Activated naive CD4-positive, alpha-beta T cell (primary cell): ENCODE measurements around the gene VCPKMT.
A peak's percentile ranks its signal among the peaks of the same experiment; 100 is the strongest.
"Not testable (repeated sequence)": the region's sequence is repeated elsewhere in the genome, so short reads cannot be mapped to it uniquely, and the experiment has no call there.

ENCODE experiments used
- DNase-seq, 4 experiments: peaks; one replicate each; lab custom pipeline; 2025; lab: John Stamatoyannopoulos, UW

Gene VCPKMT

DNA sequence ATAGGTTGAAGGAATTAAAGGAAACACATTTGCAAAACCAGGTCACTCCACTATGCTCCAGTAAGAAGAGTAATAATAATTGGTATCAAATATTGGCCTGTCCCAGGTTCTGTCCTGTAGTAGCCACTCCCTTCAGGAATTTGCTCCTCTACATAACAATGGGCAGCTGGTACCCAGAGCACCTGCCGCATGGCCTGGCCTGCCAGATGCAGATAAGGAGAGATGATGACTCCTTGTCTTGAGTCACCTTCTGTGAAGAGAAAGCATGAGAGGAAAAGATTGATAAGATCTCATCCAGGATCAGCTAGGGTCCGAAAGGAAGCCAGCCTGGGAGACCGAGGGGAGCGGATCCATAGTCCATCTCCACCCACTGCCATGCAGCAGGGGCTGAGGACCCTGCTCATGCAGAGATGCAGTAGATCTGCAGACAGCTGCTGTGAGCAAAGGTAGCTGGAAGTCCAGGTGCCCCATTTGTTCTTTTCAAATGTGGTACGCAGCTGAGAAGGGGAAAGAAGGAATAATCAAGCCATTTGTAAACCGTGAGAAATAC lies 24.3 kb downstream of the VCPKMT start:
- no peak for DNase-seq

DNA sequence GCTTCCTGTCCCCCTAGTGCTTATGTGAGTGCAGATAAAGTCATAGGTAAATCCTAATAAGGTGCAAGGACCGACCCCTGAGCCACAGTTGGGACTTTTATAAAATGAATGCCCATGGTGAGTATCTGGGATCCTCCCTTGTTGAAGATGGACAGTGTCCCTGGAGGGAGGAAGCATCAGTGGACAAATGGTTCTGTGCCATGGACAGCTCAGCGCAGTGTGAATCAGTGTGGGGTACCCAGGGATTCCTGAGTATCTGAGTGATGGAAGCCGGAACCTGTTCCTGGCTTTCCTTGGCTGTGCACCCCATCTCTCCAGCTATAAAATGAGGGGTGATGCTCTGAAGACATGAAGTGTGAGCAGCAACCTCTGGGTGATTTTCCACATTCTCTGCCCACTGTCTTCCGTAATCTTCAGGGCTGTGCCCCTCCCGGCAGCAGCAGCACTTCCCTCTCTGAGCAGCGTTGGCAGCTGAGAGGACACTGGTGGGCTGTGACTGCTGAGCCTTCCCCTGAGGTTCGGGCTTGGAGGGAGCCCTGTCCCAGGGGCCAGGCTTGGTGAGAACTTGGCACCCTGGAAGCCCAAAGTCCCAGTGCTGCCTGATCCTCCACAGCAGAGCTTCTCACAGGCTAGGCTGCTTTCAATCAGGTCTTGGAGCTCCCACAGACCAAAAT lies 25.0 kb downstream of the VCPKMT start:
- no peak for DNase-seq

DNA sequence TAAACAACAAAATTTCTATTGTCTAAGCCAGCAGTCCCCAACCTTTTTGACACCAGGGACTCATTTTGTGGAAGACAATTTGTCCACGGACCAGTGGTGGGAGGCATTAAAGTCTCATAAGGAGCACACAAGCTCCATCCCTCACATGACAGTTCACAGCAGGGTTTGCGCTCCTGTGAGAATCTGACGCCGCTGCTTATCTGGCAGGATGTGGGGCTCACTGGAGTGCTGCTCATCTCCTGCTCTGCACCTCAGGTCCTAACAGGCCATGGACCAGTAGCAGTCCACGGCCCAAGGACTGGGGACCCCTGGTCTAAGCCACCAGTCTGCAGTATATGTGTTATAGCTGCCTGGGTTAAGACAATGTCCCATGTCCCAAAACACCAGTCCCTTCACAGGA lies 27.2 kb downstream of the VCPKMT start:
- peak in 1 of 4 experiments; percentile 12 for DNase-seq

DNA sequence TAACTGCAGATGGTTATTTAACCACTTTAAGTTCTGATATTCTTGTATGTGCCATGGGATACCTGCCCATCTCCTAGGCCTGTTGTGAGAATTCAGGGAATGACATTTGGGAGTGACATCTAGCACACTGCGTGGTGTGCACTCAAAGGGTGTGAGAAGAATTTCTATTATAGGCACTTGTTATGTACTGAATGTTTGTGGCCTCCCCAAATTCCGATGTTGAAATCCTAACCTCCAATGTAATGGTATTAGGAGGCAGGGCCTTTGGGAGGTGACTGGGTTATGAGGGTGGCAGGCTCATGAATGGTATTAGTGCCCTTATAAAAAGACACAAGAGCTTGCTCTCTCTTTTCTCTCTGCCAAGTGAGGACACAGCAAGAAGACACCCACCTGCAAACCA lies 27.6 kb downstream of the VCPKMT start:
- DNase-seq: no peak

DNA sequence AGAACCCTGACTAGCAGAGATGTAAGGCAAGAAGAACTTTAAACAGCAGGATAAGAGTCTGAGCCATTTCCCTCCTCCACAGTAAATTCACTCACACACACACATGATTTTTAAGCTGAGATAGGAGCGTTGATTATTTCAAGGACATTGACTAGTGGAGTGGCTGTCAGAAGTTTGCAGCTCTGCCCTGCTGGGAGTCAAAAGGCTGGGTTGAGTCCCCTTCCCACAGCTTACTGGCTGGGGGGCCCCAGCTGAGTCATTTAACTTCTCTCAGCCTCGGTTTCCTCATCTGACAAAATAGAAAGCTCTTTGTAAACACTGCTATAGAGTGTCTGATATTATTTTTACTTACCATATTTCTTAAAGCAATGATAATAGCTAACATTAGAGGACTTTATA lies 28.3 kb downstream of the VCPKMT start:
- DNase-seq: no peak

DNA sequence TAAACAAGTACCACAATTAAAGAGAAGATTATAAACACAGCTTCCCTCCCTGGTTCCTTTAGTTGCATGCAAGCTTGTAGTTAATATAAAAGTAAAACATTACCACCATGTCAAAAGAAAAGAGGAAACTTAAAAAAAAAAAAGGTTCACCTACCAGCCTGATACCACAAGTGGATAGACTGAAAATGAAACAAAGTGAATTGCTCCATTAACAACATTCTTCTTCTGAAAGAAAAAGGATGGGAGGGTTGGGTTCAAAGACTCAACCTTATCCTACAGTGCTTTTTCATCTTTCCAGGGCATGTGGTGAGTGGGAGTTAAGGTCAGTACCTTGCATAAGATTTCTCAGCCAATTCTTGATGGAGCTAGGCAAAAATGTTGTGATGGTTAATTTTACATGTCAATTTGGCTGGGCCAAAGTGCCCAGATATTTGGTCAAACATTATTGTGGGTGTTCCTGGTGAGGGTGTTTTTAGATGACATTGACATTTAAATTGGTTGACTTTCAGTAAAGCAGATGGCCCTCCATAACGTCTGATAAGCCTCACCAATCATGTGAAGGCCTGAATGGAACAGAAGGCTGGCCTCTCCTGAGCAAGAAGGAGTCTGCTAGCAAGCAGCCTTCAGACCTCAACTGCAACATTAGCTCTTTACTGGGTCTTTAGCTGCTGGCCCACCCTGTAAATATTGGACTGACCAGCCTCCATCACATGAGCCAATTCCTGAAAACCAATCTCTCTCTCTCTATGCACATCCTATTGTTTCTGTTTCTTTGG lies 28.8 kb downstream of the VCPKMT start:
- DNase-seq: no peak

DNA sequence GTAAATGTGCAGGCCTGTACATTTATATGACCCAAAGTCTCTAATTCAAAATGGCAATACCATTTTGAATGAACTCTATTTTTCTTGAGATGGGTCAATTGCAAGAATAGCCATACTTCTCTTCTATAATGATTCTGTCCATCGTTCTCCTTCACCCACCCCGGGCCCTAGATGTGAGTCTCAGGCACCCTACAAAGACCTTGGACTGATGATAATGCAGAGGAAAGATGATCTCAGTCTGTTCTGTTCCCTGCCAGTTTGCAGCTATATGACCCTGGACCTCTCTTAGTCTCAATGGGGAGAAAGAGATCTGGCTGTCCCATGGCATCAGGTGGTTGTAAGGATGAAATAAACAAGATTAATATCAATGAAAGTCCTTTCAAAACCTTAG lies 30.1 kb downstream of the VCPKMT start:
- no peak for DNase-seq

DNA sequence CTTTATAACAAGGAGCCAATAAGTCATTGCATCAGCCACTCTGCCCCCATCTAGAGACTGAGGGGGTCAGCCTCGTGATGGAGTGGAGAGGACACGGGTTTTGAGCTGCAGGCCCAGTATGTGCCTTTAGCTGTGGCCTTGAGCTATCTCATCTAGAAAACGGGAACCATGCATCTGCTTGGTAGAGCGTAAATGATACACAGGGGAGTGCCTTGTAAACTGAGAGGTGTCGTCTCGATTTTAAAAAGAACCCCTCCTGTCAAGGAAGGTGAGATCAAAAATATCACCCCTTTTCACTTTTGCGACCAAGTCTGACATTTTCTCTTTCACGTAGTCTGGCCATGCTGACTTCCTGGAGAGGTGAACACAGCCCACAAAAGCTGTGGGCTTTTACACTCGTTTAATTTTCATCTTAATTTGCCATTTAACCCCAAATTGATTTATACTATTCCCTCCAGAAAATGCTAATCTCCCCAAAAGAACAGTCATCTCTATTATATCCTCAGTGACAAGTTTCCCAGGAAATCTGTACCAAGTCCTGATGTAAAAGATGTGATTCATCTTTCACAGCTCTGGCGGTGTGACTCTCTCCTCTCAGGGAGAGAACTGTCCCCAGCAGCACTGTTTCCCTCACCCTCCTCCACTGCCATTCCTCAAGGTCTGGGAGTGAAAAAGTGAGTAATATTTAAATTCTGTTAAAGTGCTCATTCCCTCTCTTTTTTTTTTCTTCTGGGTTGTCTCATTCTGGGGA lies 30.6 kb downstream of the VCPKMT start:
- no peak for DNase-seq

DNA sequence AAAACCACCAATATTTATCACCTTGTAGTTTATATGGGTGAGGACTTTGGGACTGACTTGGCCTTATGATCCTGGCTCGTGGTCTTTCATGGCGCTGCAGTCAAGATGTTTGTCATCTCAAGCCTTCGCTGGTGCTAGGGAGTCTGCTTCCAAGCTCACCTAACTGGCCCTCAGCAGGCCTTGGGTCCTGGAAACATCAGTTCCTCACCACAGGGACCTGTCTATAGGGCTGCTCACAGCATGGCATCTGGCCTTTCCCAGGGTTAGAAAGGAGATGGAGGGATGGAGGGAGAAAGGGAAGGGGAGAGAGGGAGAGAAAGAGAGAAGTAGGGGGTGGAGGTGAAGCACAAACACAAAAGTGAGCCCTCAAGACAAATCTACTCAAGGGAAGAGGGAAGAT lies 31.7 kb downstream of the VCPKMT start:
- DNase-seq: no peak

DNA sequence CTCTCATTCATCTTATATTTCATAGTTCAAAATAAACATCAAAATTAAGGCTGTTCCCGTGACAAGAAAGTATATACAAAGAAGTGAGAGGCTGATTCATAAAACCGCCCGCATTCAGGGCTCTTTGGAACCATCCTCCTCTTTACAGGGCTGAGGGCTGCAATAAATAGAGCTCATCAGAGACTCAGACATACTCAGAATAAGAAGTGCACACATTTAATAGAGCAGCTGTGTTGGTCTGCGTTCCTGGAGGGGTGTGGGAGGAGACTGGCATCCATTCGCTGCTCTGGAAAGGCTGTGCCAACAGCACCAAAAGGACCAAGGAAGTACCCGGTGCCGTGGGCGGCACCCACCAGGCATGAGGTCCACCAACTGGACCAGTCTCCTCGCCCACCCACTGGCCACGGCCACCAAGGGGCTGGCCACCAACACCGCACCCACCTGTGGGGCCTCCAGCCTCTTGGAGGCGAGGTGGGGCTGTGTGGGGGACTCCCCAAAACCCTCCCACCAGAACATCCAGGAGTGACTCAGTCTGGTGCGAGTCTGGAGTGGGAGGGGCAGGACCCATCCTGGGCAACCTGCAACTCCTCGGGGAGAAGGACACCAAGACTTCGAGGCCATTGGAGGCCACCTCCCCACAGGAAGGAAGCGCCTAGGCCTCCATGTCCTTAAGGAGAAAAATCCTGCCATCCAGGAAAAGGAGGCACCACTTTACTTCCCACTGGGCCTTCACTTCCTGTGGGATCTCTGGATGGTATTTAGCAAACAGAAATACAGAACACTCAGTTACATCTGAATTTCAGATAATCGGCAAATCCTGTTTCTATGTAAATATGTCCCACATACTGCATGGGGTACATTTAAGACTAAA lies 32.7 kb downstream of the VCPKMT start:
- peak in 1 of 4 experiments; percentile 25 for DNase-seq

DNA sequence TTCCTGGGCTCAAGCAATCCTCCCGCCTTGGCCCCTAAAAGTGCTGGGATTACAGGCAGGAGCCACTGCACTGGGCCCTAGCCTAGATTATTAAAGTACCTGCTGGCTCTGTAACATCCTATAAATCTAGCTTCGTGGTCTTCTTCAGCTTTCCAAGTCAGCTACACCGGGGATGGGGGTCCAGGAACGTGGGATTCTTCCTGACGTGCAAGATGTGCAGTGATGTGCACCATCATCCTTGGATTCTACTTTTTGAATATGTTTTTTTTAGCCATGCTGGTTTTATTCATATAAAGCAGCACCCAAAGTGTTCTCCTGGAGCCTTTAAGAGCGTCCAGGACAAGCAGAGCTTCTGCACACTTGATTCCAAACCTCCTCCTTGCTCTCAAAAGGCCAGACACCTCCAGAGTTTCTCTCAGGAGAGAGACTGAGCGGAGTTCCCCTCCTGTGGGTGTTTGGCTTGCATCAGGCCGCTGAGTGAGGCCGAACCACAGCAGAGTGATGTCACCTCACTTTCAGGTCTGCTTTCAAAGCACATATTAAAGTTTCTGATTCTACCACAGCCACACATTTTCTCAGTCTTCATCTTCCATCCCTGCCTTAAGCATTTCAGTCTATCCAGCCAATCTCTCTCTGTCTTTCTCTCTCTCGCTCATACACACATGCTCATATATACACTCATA lies 33.4 kb downstream of the VCPKMT start:
- peak; percentile 29 to 67 (median 52) for DNase-seq

DNA sequence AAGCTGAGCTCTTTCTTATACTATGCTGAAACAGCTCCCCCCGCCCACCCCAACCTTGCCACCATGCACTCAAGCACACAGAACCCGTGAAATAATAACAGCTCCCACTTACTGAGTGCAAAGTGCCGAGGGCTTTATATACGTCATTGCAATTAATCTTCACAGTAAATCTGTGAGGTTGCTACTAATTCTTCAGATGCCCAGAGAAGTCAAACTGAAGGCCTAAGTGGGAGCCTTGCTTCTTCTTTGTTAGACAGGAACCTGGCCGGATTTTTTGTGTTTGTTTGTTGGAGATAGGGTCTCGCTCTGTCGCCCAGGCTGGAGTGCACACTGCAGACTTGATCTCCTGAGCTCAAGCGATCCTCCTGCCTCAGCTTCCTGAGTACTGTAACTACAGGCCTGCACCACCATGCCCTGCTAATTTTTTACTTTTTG lies 34.0 kb downstream of the VCPKMT start:
- DNase-seq: peak in 1 of 4 experiments; percentile 36

DNA sequence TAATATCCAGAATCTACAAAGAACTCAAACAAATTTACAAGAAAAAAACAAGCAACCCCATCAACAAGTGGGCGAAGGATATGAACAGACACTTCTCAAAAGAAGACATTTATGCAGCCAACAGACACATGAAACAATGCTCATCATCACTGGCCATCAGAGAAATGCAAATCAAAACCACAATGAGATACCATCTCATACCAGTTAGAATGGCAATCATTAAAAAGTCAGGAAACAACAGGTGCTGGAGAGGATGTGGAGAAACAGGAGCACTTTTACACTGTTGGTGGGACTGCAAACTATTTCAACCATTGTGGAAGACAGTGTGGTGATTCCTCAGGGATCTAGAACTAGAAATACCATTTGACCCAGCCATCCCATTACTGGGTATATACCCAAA lies 37.3 kb downstream of the VCPKMT start:
- not testable (repeated sequence) for DNase-seq

DNA sequence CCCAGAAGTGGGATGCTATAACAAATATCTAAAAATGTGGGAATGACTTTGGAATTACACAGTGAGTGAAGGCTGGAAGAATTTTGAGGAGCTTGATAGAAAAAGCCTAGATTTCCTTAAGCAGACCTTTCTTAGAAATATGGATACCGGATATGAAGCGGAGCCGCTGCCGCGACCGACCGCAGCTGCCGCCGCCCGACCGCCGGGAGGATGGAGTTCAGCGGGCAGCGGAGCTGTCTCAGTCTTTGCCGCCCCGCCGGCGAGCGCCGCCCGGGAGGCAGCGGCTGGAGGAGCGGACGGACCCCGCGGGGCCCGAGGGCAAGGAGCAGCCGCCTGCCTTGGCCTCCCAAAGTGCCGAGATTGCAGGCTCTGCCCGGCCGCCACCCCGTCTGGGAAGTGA lies 42.7 kb downstream of the VCPKMT start:
- not testable (repeated sequence) for DNase-seq

DNA sequence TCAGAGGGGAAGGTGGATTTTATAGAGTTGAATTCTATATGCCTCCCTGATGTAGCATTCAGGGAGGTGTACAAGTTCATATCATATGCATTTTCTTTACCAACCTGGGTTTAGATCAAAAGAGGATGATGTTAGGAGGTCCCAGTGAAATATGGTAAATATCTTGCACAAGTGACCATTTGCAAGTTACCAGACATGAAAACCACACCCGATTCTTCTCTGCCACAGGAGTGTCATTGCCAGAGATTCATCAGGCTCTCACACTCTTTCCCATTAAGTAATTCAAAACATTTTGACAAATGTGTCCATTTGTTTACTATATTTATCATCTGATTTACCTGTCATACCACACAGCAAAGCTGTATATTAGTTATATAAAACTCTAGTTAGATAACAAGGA lies 44.0 kb downstream of the VCPKMT start:
- no peak for DNase-seq

DNA sequence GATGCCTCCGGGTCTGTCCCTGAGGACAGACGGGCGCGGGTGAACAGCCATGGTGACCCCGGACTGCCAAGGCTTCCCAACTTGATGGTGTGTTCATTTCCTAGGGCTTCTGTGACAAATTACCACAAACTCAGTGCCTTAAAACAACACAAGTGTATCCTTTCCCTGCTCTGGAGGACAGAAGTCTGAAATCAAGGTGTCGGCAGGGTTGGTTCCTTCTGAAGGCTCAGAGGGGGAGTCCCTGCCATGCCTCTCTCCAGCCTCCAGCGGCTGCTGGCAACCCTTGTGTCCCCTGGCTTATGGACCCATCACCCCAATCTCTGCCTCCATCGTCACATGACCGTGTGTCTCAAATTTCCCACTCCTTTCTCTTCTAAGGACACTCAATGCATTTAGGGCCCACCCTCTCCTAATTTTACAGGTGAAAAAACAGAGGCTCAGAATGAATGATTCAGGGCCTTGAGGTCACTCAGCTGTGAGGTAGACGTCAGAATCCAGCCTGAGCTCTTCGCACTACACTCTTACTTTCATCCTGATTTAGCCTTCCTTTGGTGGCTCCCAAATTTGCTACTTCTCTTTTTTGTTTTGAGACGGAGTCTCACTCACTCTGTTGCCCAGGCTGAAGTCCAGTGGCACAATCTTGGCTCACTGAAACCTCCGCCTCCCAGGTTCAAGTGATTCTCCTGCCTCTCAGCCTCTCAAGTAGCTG lies 45.4 kb downstream of the VCPKMT start:
- no peak for DNase-seq

DNA sequence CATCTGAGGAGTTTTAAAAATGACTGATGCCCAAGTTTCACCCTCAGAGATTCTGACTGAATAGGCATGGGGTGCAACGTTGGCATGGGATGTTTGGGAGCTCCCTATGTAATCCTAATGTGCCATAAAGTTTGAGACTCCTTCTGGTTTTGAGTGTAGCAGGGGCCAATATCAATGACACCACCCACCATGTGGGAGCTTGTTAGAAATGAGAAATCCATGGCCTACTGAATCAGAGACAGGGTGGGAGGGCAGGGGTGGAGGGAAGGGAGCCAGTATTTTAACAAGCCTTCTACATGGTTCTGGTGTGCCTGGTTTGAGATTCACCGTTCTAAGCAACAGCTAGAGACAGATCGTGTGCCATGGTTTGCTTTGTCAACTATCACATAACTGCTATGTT lies 46.1 kb downstream of the VCPKMT start:
- DNase-seq: no peak

DNA sequence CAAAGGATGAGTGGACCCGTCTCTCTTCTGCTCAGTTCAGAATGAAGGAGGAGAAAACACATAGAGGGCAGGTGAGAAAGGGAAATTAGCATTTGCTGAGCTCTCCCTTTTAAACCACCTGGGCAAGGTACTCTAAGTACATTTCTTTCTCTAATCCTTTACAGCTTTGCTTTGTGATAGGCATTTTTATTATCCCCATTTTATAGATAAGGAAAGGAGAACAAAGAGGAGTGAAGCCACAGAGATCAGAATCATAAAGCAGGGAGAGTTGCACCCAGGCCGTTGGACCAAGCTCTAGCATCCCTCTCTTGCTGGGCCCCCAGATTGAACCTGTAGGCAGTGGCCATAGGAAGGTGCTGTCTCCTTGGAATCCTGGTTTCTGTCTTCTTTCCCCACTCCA lies 47.0 kb downstream of the VCPKMT start:
- no peak for DNase-seq

DNA sequence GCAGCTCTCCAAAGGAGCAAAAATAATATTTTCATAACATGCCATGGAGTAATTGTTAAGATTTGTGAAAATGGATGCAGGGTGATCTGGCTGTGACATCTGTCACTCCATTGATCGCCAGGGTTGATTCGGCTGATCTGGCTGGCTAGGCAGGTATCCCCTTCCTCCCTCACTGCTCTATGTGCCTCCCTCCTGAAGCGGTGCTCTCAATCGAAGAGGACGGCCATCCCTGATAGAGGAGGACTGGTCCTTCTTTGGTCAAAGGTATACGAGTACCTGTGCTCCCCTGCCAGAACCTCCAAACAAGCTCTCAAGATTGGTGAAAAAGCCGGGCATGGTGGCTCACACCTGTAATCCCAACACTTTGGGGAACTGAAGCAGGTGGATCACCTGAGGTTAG lies 47.9 kb downstream of the VCPKMT start:
- no peak for DNase-seq

DNA sequence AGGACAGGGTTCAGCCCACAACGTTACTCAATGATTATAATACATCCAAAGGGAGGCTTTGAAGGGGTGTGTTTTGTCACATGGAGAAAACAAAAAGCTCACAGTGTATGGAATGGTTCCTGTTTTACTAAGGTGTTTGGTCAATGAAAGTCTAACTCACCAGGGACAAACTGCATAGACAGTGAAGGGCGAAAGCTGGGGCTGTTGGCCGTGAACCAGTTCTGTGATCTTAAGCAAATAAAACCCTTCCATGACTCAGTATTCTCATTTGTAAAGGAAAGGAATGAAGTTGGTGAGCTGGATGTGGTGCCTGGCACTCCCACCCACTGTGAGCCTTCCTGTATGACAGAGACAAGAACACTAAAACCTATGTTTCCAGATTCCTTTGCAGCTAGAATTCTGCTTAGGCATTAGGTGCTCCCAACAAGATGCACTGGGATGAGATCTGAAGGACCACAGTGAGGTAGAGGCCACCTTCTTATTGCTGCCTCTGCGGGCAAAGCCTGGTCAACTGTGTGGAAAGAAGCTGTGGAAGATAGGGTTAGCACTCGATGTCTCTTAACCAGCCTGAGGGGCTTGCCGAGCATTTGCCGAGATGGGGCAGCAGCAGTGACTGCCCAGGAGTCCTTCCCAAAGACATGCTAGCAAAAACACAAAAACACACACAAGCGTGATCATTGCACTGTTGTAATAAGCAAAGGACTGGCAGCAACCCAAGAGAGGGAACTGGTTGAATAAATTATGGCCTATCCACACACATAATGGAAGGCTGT lies 48.5 kb downstream of the VCPKMT start:
- DNase-seq: no peak
